ENCODE results near the gene PKP4.

PKP4 gene

DNA sequence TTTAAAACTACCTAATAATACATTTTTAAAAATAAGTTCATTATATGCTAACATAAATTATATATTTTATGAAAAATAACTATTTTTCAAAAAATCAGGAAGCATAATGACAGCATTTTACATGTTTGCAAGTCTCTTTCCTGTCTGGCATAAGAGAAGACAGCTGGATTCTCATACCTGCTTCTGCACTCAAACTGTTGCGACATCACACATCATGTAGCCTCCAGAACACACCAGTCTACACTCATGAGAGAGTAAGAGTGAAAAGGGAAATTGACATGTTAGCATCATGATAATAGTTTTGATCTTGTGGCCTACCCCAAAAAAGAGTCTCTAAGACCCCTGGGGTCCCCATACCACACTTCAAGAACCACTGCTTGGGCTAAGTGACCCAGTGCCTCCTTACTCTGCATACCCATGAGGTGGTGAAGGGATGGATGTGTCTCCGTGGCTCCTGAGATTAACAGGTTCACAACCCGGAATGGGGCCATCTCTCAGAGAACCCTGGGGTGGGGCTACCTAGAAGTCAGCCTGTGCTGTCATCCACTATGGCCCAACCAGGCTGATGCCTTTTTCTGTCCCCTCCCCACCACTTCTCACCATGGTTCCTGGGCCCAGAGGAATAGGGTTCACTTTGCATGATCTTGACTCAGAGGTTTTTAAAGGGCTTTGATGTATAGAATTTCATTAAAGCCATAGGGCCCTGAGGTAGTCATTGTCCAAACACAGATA is 235.8 kb downstream of the PKP4 start:
- TF ChIP-seq, protein P1, sequence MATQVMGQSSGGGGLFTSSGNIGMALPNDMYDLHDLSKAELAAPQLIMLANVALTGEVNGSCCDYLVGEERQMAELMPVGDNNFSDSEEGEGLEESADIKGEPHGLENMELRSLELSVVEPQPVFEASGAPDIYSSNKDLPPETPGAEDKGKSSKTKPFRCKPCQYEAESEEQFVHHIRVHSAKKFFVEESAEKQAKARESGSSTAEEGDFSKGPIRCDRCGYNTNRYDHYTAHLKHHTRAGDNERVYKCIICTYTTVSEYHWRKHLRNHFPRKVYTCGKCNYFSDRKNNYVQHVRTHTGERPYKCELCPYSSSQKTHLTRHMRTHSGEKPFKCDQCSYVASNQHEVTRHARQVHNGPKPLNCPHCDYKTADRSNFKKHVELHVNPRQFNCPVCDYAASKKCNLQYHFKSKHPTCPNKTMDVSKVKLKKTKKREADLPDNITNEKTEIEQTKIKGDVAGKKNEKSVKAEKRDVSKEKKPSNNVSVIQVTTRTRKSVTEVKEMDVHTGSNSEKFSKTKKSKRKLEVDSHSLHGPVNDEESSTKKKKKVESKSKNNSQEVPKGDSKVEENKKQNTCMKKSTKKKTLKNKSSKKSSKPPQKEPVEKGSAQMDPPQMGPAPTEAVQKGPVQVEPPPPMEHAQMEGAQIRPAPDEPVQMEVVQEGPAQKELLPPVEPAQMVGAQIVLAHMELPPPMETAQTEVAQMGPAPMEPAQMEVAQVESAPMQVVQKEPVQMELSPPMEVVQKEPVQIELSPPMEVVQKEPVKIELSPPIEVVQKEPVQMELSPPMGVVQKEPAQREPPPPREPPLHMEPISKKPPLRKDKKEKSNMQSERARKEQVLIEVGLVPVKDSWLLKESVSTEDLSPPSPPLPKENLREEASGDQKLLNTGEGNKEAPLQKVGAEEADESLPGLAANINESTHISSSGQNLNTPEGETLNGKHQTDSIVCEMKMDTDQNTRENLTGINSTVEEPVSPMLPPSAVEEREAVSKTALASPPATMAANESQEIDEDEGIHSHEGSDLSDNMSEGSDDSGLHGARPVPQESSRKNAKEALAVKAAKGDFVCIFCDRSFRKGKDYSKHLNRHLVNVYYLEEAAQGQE (IDR thresholded peaks at IDR 0.05; ENCODE audit: insufficient read depth in 1 of 2, low read depth in 2 of 2, low read length in 2 of 2): no peak
- no peak for TF ChIP-seq TAF1 (IDR thresholded peaks at IDR 0.05; ENCODE audit: borderline replicate concordance, insufficient read depth, low read length)

DNA sequence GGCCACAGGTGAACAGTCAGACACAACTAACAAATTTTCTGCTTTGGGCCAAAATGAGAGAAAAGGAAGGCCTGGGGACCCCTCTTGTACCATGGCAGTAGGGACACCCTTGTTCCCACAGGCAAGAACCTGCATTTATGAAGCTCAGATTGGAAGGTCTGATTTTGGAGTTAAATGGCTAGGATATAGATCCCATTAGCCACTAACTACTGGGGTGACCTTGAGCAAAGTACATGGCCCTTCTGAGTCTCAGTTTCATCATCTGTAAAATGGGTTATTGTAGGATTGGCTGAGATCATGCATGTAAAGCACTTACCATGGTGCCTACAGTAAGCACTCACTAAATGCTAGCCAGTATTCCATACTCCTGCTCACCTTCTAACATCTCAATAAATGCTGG is 236.7 kb downstream of the PKP4 start:
- TF ChIP-seq TAF1 (IDR thresholded peaks at IDR 0.05; ENCODE audit: borderline replicate concordance, insufficient read depth, low read length): no peak
- no peak for TF ChIP-seq SIN3A (IDR thresholded peaks at IDR 0.05; ENCODE audit: borderline replicate concordance, insufficient read depth, low read length)
- no peak for TF ChIP-seq POLR2AphosphoS5 (IDR thresholded peaks at IDR 0.05; ENCODE audit: low read depth, low read length)
- no peak for TF ChIP-seq FOXP2 (optimal IDR thresholded peaks at IDR 0.05; ENCODE audit: borderline replicate concordance, extremely low read depth, extremely low read length, insufficient read depth)
- TF ChIP-seq, protein P1 (IDR thresholded peaks at IDR 0.05; ENCODE audit: insufficient read depth in 1 of 2, low read depth in 2 of 2, low read length in 2 of 2): no peak

DNA sequence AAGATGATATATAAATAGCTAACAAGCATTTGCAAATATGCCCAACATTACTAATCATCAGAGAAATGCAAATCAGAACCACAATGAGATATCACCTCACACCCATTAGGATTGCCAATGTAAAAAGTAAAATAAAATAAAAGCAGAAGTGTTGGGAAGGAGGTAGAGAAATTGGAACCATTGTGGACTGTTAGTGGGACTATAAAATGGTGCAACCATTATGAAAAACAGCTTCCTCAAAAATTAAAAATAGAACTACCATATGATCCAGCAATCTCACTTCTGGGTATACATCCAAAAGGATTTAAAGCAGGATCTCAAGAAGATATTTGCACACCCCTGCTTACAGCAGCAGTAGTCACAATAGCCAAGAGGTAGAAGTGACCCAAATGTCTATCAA is 238.6 kb downstream of the PKP4 start:
- TF ChIP-seq TAF1 (IDR thresholded peaks at IDR 0.05; ENCODE audit: borderline replicate concordance, insufficient read depth, low read length): no peak
- TF ChIP-seq, protein P1 (IDR thresholded peaks at IDR 0.05; ENCODE audit: insufficient read depth in 1 of 2, low read depth in 2 of 2, low read length in 2 of 2): no peak
- no peak for TF ChIP-seq POLR2AphosphoS5 (IDR thresholded peaks at IDR 0.05; ENCODE audit: low read depth, low read length)
- no peak for TF ChIP-seq SIN3A (IDR thresholded peaks at IDR 0.05; ENCODE audit: borderline replicate concordance, insufficient read depth, low read length)
- no peak for TF ChIP-seq FOXP2 (optimal IDR thresholded peaks at IDR 0.05; ENCODE audit: borderline replicate concordance, extremely low read depth, extremely low read length, insufficient read depth)

DNA sequence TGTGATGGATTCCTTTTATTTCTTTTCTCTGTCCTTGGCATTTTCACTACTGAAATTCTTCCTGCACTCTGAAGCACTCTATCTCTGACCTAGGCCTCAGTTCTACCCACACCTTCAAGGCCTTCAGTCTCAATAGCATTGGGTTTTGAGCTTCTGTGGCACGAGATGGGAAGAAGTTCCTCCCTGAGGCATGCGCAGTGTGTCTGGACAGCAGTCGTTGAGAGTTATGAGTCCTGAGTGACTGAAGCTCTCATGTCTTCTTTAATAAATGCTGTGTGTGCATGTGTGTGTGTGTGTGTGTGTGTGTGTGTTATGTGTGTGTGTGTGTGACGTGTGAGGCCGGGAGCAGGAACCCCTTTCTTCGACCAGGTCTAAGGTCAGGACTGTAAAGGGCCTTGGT is 242.6 kb downstream of the PKP4 start:
- TF ChIP-seq FOXP2 (optimal IDR thresholded peaks at IDR 0.05; ENCODE audit: borderline replicate concordance, extremely low read depth, extremely low read length, insufficient read depth): no peak
- no peak for TF ChIP-seq SIN3A (IDR thresholded peaks at IDR 0.05; ENCODE audit: borderline replicate concordance, insufficient read depth, low read length)
- no peak for TF ChIP-seq POLR2AphosphoS5 (IDR thresholded peaks at IDR 0.05; ENCODE audit: low read depth, low read length)
- TF ChIP-seq, protein P1 (IDR thresholded peaks at IDR 0.05; ENCODE audit: insufficient read depth in 1 of 2, low read depth in 2 of 2, low read length in 2 of 2): no peak
- TF ChIP-seq TAF1 (IDR thresholded peaks at IDR 0.05; ENCODE audit: borderline replicate concordance, insufficient read depth, low read length): no peak

DNA sequence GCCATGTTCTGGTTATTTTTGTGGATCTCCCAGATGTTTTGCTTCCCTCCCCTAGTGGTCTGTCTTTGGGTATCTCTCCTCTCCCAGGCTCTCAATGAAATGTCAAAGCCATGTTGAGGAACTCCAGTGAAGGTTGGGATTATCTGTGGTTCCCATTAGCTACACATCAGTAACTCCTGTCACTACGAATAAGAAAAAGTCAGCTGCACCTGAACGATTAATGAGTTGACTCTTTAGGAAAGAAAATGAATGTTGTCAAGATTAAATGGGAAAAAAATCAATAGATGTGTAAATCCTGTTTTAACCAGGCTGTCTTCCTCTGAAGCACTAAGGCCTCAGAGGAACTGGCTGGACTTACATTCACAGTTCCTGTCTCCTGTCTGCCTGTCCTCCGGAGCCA is 244.3 kb downstream of the PKP4 start:
- TF ChIP-seq, protein P1 (IDR thresholded peaks at IDR 0.05; ENCODE audit: insufficient read depth in 1 of 2, low read depth in 2 of 2, low read length in 2 of 2): no peak
- TF ChIP-seq FOXP2 (optimal IDR thresholded peaks at IDR 0.05; ENCODE audit: borderline replicate concordance, extremely low read depth, extremely low read length, insufficient read depth): no peak
- no peak for TF ChIP-seq POLR2AphosphoS5 (IDR thresholded peaks at IDR 0.05; ENCODE audit: low read depth, low read length)
- TF ChIP-seq TAF1 (IDR thresholded peaks at IDR 0.05; ENCODE audit: borderline replicate concordance, insufficient read depth, low read length): no peak
- no peak for TF ChIP-seq SIN3A (IDR thresholded peaks at IDR 0.05; ENCODE audit: borderline replicate concordance, insufficient read depth, low read length)
